H9 (cell line): Measurements from ENCODE around the gene SEMG2. TPM values are rescaled to one million over a fixed set of nuclear protein-coding genes. Genes with fewer than 3 reads are reported as not detected.

Source experiments
- DNase-seq: peaks from one replicate; pipeline ENCODE4 v3.0.0-alpha.2; 2017
- H2AFZ ChIP-seq: one replicate; pipeline ENCODE4 v1.6.1; 2013; ENCODE audit warnings: mild to moderate bottlenecking, low read length, control low read depth, moderate library complexity
- H2AK5ac ChIP-seq: 2 replicates; pipeline ENCODE4 v1.6.1; 2013; ENCODE audit warnings: low read length, control low read depth, mixed read lengths; ENCODE audit not compliant: insufficient read length
- H2BK120ac ChIP-seq: one replicate; pipeline ENCODE4 v1.6.1; 2013; ENCODE audit warnings: low read depth, mild to moderate bottlenecking, low read length, control low read depth, inconsistent platforms; ENCODE audit not compliant: poor library complexity, severe bottlenecking
- H2BK12ac ChIP-seq: 2 replicates; pipeline ENCODE4 v1.6.1; 2013; ENCODE audit warnings: low read length, control low read depth, mixed read lengths, low read depth; ENCODE audit not compliant: insufficient read length
- H2BK15ac ChIP-seq: 2 replicates; pipeline ENCODE4 v1.6.1; 2013; ENCODE audit warnings: low read depth, low read length, control low read depth
- H2BK20ac ChIP-seq: one replicate; pipeline ENCODE4 v1.6.1; 2013; ENCODE audit warnings: low read depth, mild to moderate bottlenecking, low read length, control low read depth, inconsistent platforms; ENCODE audit not compliant: poor library complexity, severe bottlenecking
- H2BK5ac ChIP-seq: 2 replicates; pipeline ENCODE4 v1.6.1; 2013; ENCODE audit warnings: low read length, control low read depth, mixed read lengths; ENCODE audit not compliant: insufficient read length
- H3K14ac ChIP-seq: 2 replicates; pipeline ENCODE4 v1.6.1; 2013; ENCODE audit warnings: low read length, control low read depth; ENCODE audit not compliant: insufficient read depth
- H3K18ac ChIP-seq: 2 replicates; pipeline ENCODE4 v1.6.1; 2013; ENCODE audit warnings: low read depth, mild to moderate bottlenecking, mixed read lengths, low read length, control low read depth; ENCODE audit not compliant: insufficient read length
- H3K23ac ChIP-seq: 2 replicates; pipeline ENCODE4 v1.6.1; 2013; ENCODE audit warnings: low read length, control low read depth, mixed read lengths, low read depth; ENCODE audit not compliant: insufficient read length
- H3K23me2 ChIP-seq: 2 replicates; pipeline ENCODE4 v1.6.1; 2013; ENCODE audit warnings: low read depth, mild to moderate bottlenecking, mixed read lengths, low read length, control low read depth; ENCODE audit not compliant: insufficient read length, poor library complexity, severe bottlenecking
- H3K27ac ChIP-seq: 2 replicates; pipeline ENCODE4 v1.5.1; 2013; ENCODE audit warnings: low read length, control low read depth, mixed read lengths, low read depth; ENCODE audit not compliant: insufficient read length
- H3K27me3 ChIP-seq: 2 replicates; pipeline ENCODE4 v1.6.1; 2013; ENCODE audit warnings: low read length, control low read depth, inconsistent platforms; ENCODE audit not compliant: insufficient read depth
- H3K4ac ChIP-seq: 2 replicates; pipeline ENCODE4 v1.6.1; 2013; ENCODE audit warnings: low read depth, mild to moderate bottlenecking, control low read depth, inconsistent platforms, low read length, moderate library complexity
- H3K4me1 ChIP-seq: 2 replicates; pipeline ENCODE4 v1.6.1; 2013; ENCODE audit warnings: low read length, control low read depth, inconsistent platforms; ENCODE audit not compliant: insufficient read depth
- H3K4me2 ChIP-seq: 2 replicates; pipeline ENCODE4 v1.6.1; 2013; ENCODE audit warnings: low read length, control low read depth, mixed read lengths; ENCODE audit not compliant: insufficient read length, insufficient read depth
- H3K56ac ChIP-seq: 2 replicates; pipeline ENCODE4 v1.6.1; 2013; ENCODE audit warnings: low read depth, mild to moderate bottlenecking, mixed read lengths, low read length, control low read depth; ENCODE audit not compliant: insufficient read length
- H3K79me1 ChIP-seq: 2 replicates; pipeline ENCODE4 v1.6.1; 2013; ENCODE audit warnings: low read depth, mild to moderate bottlenecking, moderate library complexity, low read length, control low read depth, inconsistent platforms; ENCODE audit not compliant: insufficient read depth, poor library complexity, severe bottlenecking
- H3K79me2 ChIP-seq: 2 replicates; pipeline ENCODE4 v1.6.1; 2013; ENCODE audit warnings: low read length, control low read depth, inconsistent platforms; ENCODE audit not compliant: insufficient read depth
- H3K9ac ChIP-seq: 2 replicates; pipeline ENCODE4 v1.6.1; 2013; ENCODE audit warnings: low read length, control low read depth, mixed read lengths; ENCODE audit not compliant: insufficient read length; ENCODE audit errors: extremely low read depth
- H3K9me3 ChIP-seq: one replicate; pipeline ENCODE4 v1.6.1; 2013; ENCODE audit warnings: low read depth, low read length, inconsistent platforms; ENCODE audit not compliant: control insufficient read depth
- H3T11ph ChIP-seq: one replicate; pipeline ENCODE4 v1.6.1; 2013; ENCODE audit warnings: mild to moderate bottlenecking, low read length, control low read depth, inconsistent platforms
- H4K20me1 ChIP-seq: one replicate; pipeline ENCODE4 v1.6.1; 2013; ENCODE audit not compliant: control insufficient read depth, insufficient read length, insufficient read depth
- H4K5ac ChIP-seq: 2 replicates; pipeline ENCODE4 v1.6.1; 2013; ENCODE audit warnings: low read depth, mild to moderate bottlenecking, mixed read lengths, low read length, control low read depth; ENCODE audit not compliant: insufficient read length
- H4K8ac ChIP-seq: replicated peaks from 2 replicates; pipeline ENCODE4 v1.6.1; 2013; ENCODE audit warnings: low read length, control low read depth, mixed read lengths, low read depth; ENCODE audit not compliant: insufficient read length
- H4K91ac ChIP-seq: 2 replicates; pipeline ENCODE4 v1.6.1; 2013; ENCODE audit warnings: low read depth, mild to moderate bottlenecking, moderate library complexity, mixed read lengths, low read length, control low read depth; ENCODE audit not compliant: insufficient read length
- H3K27ac Mint-ChIP-seq, 3 experiments: 2 replicates in 2 of 3; 3 replicates in 1 of 3; pipeline ENCODE4 v1.8.0; 2020 to 2021; ENCODE audit warnings: mixed read lengths in 3 of 3, mild to moderate bottlenecking in 1 of 3, moderate library complexity in 1 of 3
- H3K27me3 Mint-ChIP-seq: 2 replicates; pipeline ENCODE4 v1.8.0; 2021; ENCODE audit warnings: low read depth, mild to moderate bottlenecking, moderate library complexity, mixed read lengths
- H3K36me3 Mint-ChIP-seq, 3 experiments: 2 replicates in 2 of 3; 3 replicates in 1 of 3; pipeline ENCODE4 v1.8.0; 2020 to 2021; ENCODE audit warnings: low read depth in 3 of 3, mixed read lengths in 3 of 3; ENCODE audit not compliant: insufficient read depth in 1 of 3
- H3K4me1 Mint-ChIP-seq, 2 experiments: 2 replicates each; pipeline ENCODE4 v1.8.0; 2020; ENCODE audit warnings: mixed read lengths in 2 of 2
- H3K4me3 Mint-ChIP-seq, 2 experiments: 2 replicates in 1 of 2; 3 replicates in 1 of 2; pipeline ENCODE4 v1.8.0; 2020 to 2021; ENCODE audit warnings: mild to moderate bottlenecking in 2 of 2, mixed read lengths in 2 of 2, moderate library complexity in 1 of 2
- H3K9me3 Mint-ChIP-seq, 2 experiments: 2 replicates in 1 of 2; 3 replicates in 1 of 2; pipeline ENCODE4 v1.8.0; 2020; ENCODE audit warnings: mild to moderate bottlenecking in 2 of 2, mixed read lengths in 2 of 2, moderate library complexity in 1 of 2
- CTCF ChIP-seq: fragments of 200-600 bp; sonication (generic); conservative IDR thresholded peaks from 3 replicates; pipeline ENCODE4 v1.8.0; 2021; ENCODE audit warnings: antibody characterized with exemption, mild to moderate bottlenecking
- WGBS: extraction: QIAGEN DNeasy Blood & Tissue Kit; methylation state at CpG from one replicate; pipeline ENCODE4 v1.1.7; 2013; ENCODE audit warnings: missing lambda C conversion rate, low lambda C conversion rate, mixed read lengths; ENCODE audit not compliant: insufficient read length; ENCODE audit errors: extremely low coverage; 5-methylcytosine and 5-hydroxymethylcytosine counted together
- total RNA-seq: library from RNA; stranded (reverse); gene quantifications from 2 replicates; pipeline ENCODE4 v1.2.1, GENCODE V29; 2021

SEMG2 gene
- total RNA-seq, 1 experiment from 2014 or later = not detected

DNA sequence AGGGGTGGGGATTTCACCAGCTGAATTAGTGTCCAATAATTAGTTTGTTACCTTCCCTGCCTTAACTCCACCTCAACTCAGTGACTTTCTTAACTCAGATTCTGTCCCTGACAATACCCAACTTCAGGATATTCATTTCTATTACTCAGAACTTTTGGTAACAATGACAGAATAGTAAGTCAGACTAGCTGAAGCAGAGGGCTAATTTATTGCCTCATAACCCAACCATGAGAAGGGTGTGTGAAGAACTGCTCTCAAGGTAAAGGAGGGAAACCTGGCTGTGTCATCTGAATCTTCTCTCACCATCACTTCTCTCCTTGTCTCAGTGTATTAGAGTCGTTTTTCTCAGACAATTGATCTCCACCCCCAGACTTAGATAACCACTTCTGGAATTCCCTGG, 47.7 kb upstream of the SEMG2 start:
- no peak overlapping the region for H2AFZ ChIP-seq
- H3K18ac ChIP-seq = no peak overlapping the region
- H3K4me3 Mint-ChIP-seq = no peak overlapping the region
- H3K79me1 ChIP-seq = no peaks in the 10 kb centered on the region
- no peak overlapping the region for H3K4ac ChIP-seq
- H3K4me2 ChIP-seq = no peak overlapping the region
- no CpG with 5 or more reads among the region's 1 CpG for WGBS
- no peak for TF ChIP-seq CTCF
- H4K20me1 ChIP-seq = no peaks in the 10 kb centered on the region
- no peak overlapping the region for H2BK5ac ChIP-seq
- no peak overlapping the region for H3K14ac ChIP-seq
- no peak overlapping the region for H3K9ac ChIP-seq
- no peak overlapping the region for H2BK20ac ChIP-seq
- H2AK5ac ChIP-seq = no peak overlapping the region
- H3K4me1 ChIP-seq = no peaks in the 10 kb centered on the region
- H2BK120ac ChIP-seq = no peak overlapping the region
- no peaks in the 10 kb centered on the region for H3K27me3 ChIP-seq
- peaks cover 0 to 2% of the 10 kb centered on the region in 2 experiments; a peak in 1 of 5 replicates for H3K9me3 Mint-ChIP-seq
- no peak overlapping the region for H2BK15ac ChIP-seq
- peaks cover 15% of the 10 kb centered on the region for H3K27me3 Mint-ChIP-seq
- no peak overlapping the region for H4K8ac ChIP-seq
- no peak overlapping the region for H3K56ac ChIP-seq
- no peak overlapping the region for H4K5ac ChIP-seq
- no peak overlapping the region for H3T11ph ChIP-seq
- no peak overlapping the region for H4K91ac ChIP-seq
- no peak overlapping the region for H2BK12ac ChIP-seq
- no peak overlapping the region for H3K27ac ChIP-seq
- no peak for DNase-seq
- no peak overlapping the region for H3K27ac Mint-ChIP-seq
- H3K79me2 ChIP-seq = no peaks in the 10 kb centered on the region
- no peaks in the 10 kb centered on the region for H3K36me3 Mint-ChIP-seq
- no peaks in the 10 kb centered on the region for H3K9me3 ChIP-seq
- H3K23ac ChIP-seq = no peak overlapping the region
- H3K23me2 ChIP-seq = no peaks in the 10 kb centered on the region
- H3K4me1 Mint-ChIP-seq = no peaks in the 10 kb centered on the region
